Measurements from ENCODE around the gene PLXNA4. TPM values are rescaled to one million over a fixed set of nuclear protein-coding genes. Genes with fewer than 3 reads are reported as not detected.

The PLXNA4 gene
- total RNA-seq, 4 donors from 2014 or later, result 1.1 to 2.8 (median 1.4) TPM

DNA sequence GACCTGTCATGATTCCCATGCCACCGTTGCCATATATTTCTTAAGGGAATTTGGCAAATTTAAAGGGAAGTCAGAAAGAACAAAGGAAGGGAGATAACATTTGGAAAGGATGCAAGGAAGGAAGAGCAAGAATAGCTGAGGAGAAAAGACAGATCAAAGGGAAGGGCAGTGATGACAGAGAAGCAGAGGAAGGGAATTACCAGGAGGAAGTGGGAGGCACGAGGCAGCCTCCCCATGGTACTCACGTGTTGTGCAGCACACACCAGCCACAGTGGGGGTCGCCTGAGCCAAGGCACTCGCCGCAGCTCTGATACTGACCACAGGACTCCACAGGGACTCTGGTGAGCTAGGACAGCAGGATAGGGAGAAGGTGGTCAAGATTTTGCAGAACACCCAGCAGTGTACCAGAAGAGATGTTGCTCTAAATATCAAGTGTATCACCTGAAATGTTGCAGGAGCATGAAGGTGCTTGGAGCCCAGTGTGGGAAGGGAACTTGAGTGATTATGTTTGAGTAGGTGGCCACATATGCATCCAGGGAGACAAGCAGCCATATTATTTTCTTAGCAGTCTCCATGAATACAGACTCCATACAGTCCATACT lies 335.3 kb downstream of the PLXNA4 start:
- in situ Hi-C loops (cut with MboI; ENCODE audit: low pct_ligation_motif_present in 1 of 4, low pct_unique_long_range_greater_than_20kb in 1 of 4, low sequenced_read_pairs in 3 of 4), result no loop called here
- intact Hi-C loops (cut with DNase I; ENCODE audit: low total_unique reads), result no loop called here
- Histone ChIP-seq H3K27me3 (no peaks in the 10 kb centered on the region), H3K4me3 (no peak overlapping the region), H3K9me3 (no peaks in the 10 kb centered on the region), H3K4me1 (peaks cover 0 to 10% (median 2%) of the 10 kb centered on the region in 4 donors), H3K36me3 (no peaks in the 10 kb centered on the region), H3K27ac (no peak overlapping the region)
- no peak for DNase-seq
- WGBS, 2 donors (ENCODE audit: low coverage in 1 of 2), result 60 to 67% methylated on average over 1 to 6 of the region's 6 CpGs
- no peak for TF ChIP-seq POLR2A (IDR thresholded peaks at IDR 0.05)
- no peak for TF ChIP-seq EP300 (IDR thresholded peaks at IDR 0.05; ENCODE audit: low read depth)
- TF ChIP-seq, protein P1, sequence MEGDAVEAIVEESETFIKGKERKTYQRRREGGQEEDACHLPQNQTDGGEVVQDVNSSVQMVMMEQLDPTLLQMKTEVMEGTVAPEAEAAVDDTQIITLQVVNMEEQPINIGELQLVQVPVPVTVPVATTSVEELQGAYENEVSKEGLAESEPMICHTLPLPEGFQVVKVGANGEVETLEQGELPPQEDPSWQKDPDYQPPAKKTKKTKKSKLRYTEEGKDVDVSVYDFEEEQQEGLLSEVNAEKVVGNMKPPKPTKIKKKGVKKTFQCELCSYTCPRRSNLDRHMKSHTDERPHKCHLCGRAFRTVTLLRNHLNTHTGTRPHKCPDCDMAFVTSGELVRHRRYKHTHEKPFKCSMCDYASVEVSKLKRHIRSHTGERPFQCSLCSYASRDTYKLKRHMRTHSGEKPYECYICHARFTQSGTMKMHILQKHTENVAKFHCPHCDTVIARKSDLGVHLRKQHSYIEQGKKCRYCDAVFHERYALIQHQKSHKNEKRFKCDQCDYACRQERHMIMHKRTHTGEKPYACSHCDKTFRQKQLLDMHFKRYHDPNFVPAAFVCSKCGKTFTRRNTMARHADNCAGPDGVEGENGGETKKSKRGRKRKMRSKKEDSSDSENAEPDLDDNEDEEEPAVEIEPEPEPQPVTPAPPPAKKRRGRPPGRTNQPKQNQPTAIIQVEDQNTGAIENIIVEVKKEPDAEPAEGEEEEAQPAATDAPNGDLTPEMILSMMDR (IDR thresholded peaks at IDR 0.05), result no peak
- TF ChIP-seq POLR2AphosphoS5 (IDR thresholded peaks at IDR 0.05), result no peak

DNA sequence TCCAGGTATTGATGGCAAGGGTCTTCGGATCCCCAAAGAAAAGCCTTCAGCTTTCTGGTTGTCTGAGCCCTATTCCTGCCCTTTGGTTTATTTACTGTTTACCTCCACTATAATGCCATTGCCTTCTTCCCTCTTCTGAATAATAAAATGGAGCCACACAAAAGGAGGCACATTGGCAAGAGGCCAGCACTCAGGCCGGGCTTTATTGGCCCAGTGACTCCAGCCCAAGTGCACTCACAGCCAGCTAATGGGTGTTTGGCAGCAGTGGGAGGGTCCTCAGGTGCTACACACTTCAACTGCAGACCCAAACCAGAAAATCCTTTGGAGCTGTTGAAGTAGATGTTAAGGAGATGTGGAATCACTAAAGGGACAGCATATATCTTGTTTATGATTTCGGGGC lies 336.0 kb downstream of the PLXNA4 start:
- no peak for TF ChIP-seq POLR2AphosphoS5 (IDR thresholded peaks at IDR 0.05)
- no peak for TF ChIP-seq POLR2A (IDR thresholded peaks at IDR 0.05)
- no peak for TF ChIP-seq EP300 (IDR thresholded peaks at IDR 0.05; ENCODE audit: low read depth)
- TF ChIP-seq, protein P1 (IDR thresholded peaks at IDR 0.05), result no peak
- no peak overlapping the region for H3K27ac ChIP-seq
- H3K36me3 ChIP-seq, result no peaks in the 10 kb centered on the region
- no peaks in the 10 kb centered on the region for H3K9me3 ChIP-seq
- in situ Hi-C loops (cut with MboI; ENCODE audit: low pct_ligation_motif_present in 1 of 4, low pct_unique_long_range_greater_than_20kb in 1 of 4, low sequenced_read_pairs in 3 of 4), result no loop called here
- H3K4me3 ChIP-seq, result no peak overlapping the region
- DNase-seq, result peak; percentile 72
- peaks cover 0 to 10% (median 2%) of the 10 kb centered on the region in 4 donors for H3K4me1 ChIP-seq
- intact Hi-C loops (cut with DNase I; ENCODE audit: low total_unique reads), result no loop called here
- WGBS, 2 donors (ENCODE audit: low coverage in 1 of 2), result 56 to 80% methylated on average over 1 to 3 of the region's 3 CpGs
- H3K27me3 ChIP-seq, result no peaks in the 10 kb centered on the region

DNA sequence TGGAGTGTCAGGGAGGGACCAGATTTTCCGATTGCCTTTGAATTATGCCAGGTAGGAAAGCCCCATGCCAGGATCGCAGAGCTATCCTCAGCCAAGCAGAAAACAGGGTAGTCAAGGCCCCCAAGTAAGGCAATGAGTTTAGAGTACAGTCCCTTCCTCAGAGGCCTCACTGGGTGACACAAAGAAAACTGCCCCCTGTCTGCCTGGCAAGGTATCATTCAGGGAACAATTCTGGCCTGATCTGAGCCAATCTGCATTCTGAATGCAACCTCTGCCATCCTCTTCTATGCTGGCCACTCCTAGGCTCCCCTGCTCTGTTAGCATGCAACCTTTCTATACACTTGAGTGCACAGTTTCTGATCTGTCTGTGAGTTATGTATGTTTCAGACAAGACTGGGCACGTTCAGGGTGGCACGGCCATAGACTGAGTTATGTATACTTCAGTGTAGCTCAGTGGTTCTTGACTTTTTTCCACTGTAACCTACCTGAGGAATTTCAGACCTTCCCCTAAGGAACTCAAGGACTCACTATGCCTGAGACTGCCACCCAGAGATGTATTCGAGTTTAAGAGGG lies 336.8 kb downstream of the PLXNA4 start:
- TF ChIP-seq, protein P1 (IDR thresholded peaks at IDR 0.05), result no peak
- TF ChIP-seq POLR2A (IDR thresholded peaks at IDR 0.05) (no peak), EP300 (IDR thresholded peaks at IDR 0.05; ENCODE audit: low read depth) (no peak), POLR2AphosphoS5 (IDR thresholded peaks at IDR 0.05) (no peak)
- no peak overlapping the region for H3K27ac ChIP-seq
- no peaks in the 10 kb centered on the region for H3K27me3 ChIP-seq
- no peak for DNase-seq
- no peaks in the 10 kb centered on the region for H3K36me3 ChIP-seq
- 78% methylated on average over 5 of the region's 5 CpGs; no CpG with 5 or more reads in 1 of the 2 donors for WGBS, 2 donors (ENCODE audit: low coverage in 1 of 2)
- no peak overlapping the region for H3K4me3 ChIP-seq
- intact Hi-C loops (cut with DNase I; ENCODE audit: low total_unique reads) (no loop called here), in situ Hi-C loops (cut with MboI; ENCODE audit: low pct_ligation_motif_present in 1 of 4, low pct_unique_long_range_greater_than_20kb in 1 of 4, low sequenced_read_pairs in 3 of 4) (no loop called here)
- peaks cover 0 to 10% (median 2%) of the 10 kb centered on the region in 4 donors for H3K4me1 ChIP-seq
- H3K9me3 ChIP-seq, result no peaks in the 10 kb centered on the region

DNA sequence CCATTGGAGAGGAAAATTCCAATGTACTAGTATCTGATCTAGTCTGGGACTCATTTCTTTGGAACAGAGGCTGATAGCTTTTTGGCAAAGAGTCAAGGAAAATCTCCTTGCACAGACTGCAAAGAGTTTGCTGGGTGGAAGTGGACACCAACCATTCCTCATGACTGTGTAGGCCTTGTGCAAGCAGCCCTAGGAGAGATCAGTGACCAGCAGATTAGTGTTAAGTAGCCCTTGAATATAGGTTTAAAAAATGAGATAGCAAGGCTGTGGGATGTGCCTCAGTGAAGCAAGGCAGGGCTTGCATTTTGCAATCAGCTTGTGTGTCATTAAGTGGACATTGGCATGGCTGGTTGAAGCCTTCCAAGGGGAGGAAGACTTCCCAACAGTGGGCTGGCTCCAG lies 341.6 kb downstream of the PLXNA4 start:
- Histone ChIP-seq H3K4me3 (no peak overlapping the region), H3K9me3 (no peaks in the 10 kb centered on the region), H3K4me1 (peaks cover 0 to 2% (median 0%) of the 10 kb centered on the region in 4 donors), H3K36me3 (no peaks in the 10 kb centered on the region), H3K27ac (no peak overlapping the region), H3K27me3 (no peaks in the 10 kb centered on the region)
- TF ChIP-seq POLR2A (IDR thresholded peaks at IDR 0.05), result no peak
- in situ Hi-C loops (cut with MboI; ENCODE audit: low pct_ligation_motif_present in 1 of 4, low pct_unique_long_range_greater_than_20kb in 1 of 4, low sequenced_read_pairs in 3 of 4), result no loop called here
- intact Hi-C loops (cut with DNase I; ENCODE audit: low total_unique reads), result no loop called here
- no peak for DNase-seq
